Loucy (cell line): ENCODE results near the gene SEMA5A.

Source experiments
- EZH2phosphoT487 ChIP-seq: fragments of 200-600 bp; IDR thresholded peaks from 2 replicates; pipeline ENCODE4 v1.6.1; 2018; ENCODE audit warnings: antibody characterized with exemption, mild to moderate bottlenecking, moderate library complexity, borderline replicate concordance
- TF ChIP-seq, protein P1 (sequence below): fragments of 200-600 bp; sonication (generic); conservative IDR thresholded peaks from 2 replicates; pipeline ENCODE4 v1.5.1; 2014; ENCODE audit warnings: mild to moderate bottlenecking, antibody characterized with exemption, low read length

DNA sequence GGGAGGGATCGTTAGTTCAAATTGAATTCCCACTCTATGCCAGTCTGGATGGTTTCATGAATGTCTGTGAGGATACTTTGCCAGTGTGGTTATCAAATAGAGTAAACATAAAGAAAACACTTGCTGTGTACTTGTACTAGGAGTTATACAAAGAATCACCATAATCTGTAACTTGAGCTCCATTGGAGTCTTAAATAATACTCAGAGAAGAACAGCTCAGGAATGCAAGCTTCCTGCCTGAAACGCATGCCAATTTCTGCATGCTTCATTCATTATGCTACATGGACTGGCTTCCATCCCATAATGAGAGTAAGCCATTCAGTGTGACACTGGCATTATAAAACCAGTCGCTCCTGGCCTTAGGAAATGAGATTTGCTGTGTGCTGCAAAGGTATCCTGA is 351.4 kb downstream of the SEMA5A start:
- TF ChIP-seq, protein P1, sequence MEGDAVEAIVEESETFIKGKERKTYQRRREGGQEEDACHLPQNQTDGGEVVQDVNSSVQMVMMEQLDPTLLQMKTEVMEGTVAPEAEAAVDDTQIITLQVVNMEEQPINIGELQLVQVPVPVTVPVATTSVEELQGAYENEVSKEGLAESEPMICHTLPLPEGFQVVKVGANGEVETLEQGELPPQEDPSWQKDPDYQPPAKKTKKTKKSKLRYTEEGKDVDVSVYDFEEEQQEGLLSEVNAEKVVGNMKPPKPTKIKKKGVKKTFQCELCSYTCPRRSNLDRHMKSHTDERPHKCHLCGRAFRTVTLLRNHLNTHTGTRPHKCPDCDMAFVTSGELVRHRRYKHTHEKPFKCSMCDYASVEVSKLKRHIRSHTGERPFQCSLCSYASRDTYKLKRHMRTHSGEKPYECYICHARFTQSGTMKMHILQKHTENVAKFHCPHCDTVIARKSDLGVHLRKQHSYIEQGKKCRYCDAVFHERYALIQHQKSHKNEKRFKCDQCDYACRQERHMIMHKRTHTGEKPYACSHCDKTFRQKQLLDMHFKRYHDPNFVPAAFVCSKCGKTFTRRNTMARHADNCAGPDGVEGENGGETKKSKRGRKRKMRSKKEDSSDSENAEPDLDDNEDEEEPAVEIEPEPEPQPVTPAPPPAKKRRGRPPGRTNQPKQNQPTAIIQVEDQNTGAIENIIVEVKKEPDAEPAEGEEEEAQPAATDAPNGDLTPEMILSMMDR: no peak
- no peak for TF ChIP-seq EZH2phosphoT487
